ENCODE results near the gene CHD5. TPM values are rescaled to one million over a fixed set of nuclear protein-coding genes. Genes with fewer than 3 reads are reported as not detected.

The CHD5 gene
- total RNA-seq, 1 experiment from 2014 or later = 6.1 TPM

DNA sequence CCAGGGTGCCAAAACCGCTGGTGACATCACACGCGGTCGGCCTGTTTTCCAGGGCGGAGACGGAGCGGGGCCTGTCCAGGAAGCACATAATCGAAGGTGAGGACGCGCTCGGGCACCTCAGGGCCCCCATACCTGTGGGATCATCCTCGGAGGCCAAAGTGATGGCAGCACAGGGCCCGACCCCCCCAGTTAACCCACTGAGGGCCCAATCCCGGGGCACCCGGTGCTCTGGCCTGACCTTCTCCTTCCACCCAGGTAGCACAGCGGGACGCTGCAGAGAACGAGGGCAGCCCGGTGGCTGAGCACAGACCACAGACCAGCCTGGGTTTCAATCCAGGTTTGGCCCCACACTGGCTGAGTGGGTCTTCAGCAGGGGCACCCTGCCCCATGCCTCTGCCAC, 91.2 kb downstream of the CHD5 start:
- H3K4me1 ChIP-seq (ENCODE audit: control insufficient read depth in 1 of 2, insufficient read depth in 2 of 2, low read length in 2 of 2) = no peaks in the 10 kb centered on the region
- POLR2A ChIA-PET = no interaction called here
- no TSS peak for BruUV-seq (replicated peaks)

More for the DNA sequence above, 91.2 kb downstream of the CHD5 start:
- H3K27me3 ChIP-seq (ENCODE audit: insufficient read depth, low read length) = no peaks in the 10 kb centered on the region
- no peak overlapping the region for H3K27ac ChIP-seq (ENCODE audit: low read depth, low read length)
- H3K36me3 ChIP-seq (ENCODE audit: control insufficient read depth in 1 of 2, insufficient read depth in 2 of 2, low read length in 2 of 2) = no peaks in the 10 kb centered on the region
- CTCF ChIA-PET = no interaction called here
- no peaks in the 10 kb centered on the region for H3K9me2 ChIP-seq (ENCODE audit: insufficient read depth)
- TF ChIP-seq ZBTB33 (IDR thresholded peaks at IDR 0.05; ENCODE audit: extremely low read depth, insufficient replicate concordance, low read length) (no peak), ATF3 (IDR thresholded peaks at IDR 0.05) (no peak), EZH2phosphoT487 (IDR thresholded peaks at IDR 0.05; ENCODE audit: borderline replicate concordance) (no peak), SRF (IDR thresholded peaks at IDR 0.05; ENCODE audit: low read depth) (no peak), EGR1 (IDR thresholded peaks at IDR 0.05; ENCODE audit: low read depth) (no peak), POLR2A (IDR thresholded peaks at IDR 0.05; ENCODE audit: borderline replicate concordance, extremely low read depth, insufficient read depth, insufficient read length) (no peak), TCF7L2 (IDR thresholded peaks at IDR 0.05; ENCODE audit: borderline replicate concordance, extremely low read depth, insufficient read depth, insufficient read length) (no peak), YY1 (IDR thresholded peaks at IDR 0.05; ENCODE audit: extremely low read depth, insufficient replicate concordance, low read depth, low read length) (no peak), ZFX (IDR thresholded peaks at IDR 0.05) (no peak)
- TF ChIP-seq, protein P1, sequence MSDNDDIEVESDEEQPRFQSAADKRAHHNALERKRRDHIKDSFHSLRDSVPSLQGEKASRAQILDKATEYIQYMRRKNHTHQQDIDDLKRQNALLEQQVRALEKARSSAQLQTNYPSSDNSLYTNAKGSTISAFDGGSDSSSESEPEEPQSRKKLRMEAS (IDR thresholded peaks at IDR 0.05) = no peak
- intact Hi-C loops (cut with micrococcal nuclease) = no loop called here
- no peak overlapping the region for H3K4me3 ChIP-seq (replicated peaks in 1 of 2; ENCODE audit: low read depth in 1 of 2, low read length in 2 of 2)
- H3K79me2 ChIP-seq (ENCODE audit: insufficient read depth, low read length) = no peaks in the 10 kb centered on the region
- no peak overlapping the region for H3K4me2 ChIP-seq (ENCODE audit: low read length)
- DNase-seq (ENCODE audit: low read depth, low spot score) (no peak), ATAC-seq (no peak)
- no peaks in the 10 kb centered on the region for H3K9me3 ChIP-seq (ENCODE audit: control insufficient read depth in 1 of 2, insufficient read depth in 1 of 2, low read depth in 1 of 2, low read length in 2 of 2)
- RAD21 ChIA-PET (ENCODE audit: low non-redundant PET in 1 of 2, low total read pairs in 2 of 2, uncharacterized antibody in 2 of 2, unreplicated experiment in 2 of 2) = no interaction called here
- no peak overlapping the region for H2AFZ ChIP-seq (ENCODE audit: low read depth, low read length, poor library complexity, severe bottlenecking)
- H3K9ac ChIP-seq (ENCODE audit: low read length) = no peak overlapping the region
- H4K20me1 ChIP-seq (ENCODE audit: insufficient read depth) = no peaks in the 10 kb centered on the region
